ENCODE measurements around the gene UCHL1.
A peak's percentile ranks its signal among the peaks of the same experiment; 100 is the strongest.

The UCHL1 gene

DNA sequence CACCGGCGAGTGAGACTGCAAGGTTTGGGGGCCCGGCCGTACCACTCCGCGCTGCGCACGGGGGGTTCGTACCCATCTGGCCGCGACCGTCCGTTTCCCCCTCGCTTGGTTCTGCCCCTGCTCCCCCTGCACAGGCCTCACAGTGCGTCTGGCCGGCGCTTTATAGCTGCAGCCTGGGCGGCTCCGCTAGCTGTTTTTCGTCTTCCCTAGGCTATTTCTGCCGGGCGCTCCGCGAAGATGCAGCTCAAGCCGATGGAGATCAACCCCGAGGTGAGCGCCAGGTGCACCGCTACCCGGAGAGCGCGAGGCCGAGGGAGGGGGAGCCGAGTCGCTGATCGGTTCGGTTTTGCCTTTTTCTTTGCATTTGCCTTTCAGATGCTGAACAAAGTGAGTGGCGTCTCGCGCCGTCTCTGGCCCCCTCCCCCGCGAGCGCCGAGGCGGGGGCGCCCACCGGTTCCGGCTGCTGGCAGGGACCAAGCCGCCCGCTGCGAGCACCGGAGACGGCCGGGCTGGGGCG is at the start of gene UCHL1:
TSS of gene UCHL1 (plus strand) at position 189 of the 517 bp plus-strand sequence. CDS start at position 238, 49 bp downstream.
- peak; percentile 83 for DNase-seq

DNA sequence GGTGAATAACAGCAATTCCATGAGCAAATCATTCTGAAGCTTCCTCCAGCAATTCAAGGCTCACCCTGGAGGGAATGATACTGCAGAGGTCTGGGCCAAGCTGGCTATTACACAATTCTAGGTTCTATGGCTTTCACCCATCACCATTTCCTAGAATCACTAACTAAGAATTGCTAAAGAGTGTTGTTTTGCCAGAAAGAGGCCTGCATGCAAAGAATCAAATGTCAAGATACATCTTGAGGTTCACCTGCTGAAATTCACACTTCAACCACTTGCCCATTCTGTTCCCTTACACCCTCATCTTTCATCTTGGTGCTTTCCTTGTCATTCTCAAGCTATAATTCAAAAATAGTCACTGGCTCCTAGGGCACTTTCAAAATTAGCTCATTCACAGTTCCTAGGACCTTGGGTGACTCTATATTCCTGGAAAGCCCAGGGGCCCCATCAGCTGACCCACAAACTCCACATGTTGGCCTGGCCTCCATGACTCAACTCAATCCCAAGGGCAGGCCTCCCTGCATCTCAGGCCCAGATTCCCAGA is 49.4 kb upstream of the UCHL1 start:
- DNase-seq = no peak

- DNase-seq = no peak
Observed at GRCh38 chr4:41209187-41209586, 47.5 kb upstream of the UCHL1 start.

DNA sequence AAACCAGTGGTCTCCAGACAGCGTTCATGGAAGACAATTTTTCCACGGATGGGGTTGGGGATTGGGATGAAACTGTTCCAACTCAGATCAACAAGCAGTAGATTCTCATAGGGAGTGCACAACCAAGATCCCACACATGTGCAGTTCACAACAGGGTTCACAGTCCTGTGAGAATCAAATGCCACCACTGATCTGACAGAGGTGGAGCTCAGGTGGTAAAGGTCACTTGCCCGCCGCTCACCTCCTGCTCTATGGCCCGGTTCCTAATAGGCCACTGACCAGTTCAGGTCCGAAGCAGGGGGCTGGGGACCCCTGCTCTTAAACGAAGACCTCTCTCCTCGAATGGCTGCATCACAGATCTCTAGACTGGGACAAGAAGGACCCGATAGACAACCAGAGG is 46.8 kb upstream of the UCHL1 start:
- DNase-seq = no peak

- DNase-seq = no peak
Observed at GRCh38 chr4:41211951-41212615, 44.6 kb upstream of the UCHL1 start.

- peak; percentile 63 for DNase-seq
Observed at GRCh38 chr4:41212616-41213203, 44.0 kb upstream of the UCHL1 start.

DNA sequence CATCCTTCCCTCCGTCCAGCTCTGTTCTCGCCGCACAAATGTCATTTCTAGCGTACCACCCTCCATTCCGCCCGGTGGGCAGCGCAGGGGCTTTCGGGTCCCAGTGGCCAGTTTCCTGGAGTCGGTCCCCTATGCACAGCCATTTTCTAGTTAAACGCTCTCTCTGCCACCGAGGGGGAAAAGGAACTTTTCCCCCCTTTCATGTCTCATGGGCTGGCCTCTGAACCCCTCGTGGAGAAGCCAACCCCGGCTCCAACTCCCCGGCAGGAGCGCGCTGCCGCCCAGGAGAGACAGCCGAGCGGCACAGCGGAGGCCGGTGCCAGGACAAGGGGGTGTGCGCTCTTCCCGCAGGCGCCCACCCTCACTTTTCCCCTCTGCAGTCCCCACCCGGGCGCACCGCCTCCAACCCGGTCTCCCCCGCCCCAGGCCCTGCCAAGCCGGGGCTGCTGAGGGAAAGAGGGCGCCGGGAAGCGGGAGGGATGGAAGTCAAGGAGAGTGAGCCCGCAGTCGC is 43.0 kb upstream of the UCHL1 start:
- DNase-seq = peak; percentile 65

DNA sequence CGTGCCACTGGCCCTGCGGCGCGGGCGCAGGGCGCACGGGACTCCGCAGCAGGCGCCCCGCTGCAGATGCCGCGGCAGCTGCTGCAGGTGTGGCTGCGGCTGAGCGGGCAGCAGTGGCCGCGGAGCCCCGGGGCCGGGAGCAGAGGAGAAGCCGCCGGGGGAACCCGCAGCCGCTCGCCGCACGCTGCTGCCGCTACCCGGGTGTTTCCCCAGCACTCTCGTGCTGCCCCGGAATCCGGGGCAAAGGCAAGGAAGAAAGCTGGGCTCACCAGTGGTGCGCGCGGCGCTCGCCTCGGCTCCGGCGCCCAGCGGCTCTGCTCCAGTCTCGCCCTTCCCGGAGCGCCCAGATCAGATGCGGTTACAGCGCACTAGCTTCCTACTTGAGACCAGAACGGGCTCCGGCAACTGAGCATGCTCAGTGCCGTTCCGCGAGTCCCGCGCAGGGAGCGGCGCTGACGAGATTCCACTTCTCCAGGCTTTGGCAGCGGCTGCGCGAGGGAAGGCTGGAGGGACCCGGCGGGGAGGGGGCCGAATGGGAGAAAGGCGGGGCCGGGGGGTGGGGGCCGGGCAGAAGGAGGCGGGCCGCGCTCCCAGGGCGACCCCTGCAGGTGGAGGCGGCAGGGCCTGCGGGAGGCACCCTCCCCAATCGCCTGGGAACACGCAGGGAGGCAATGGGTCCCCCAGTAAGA is 42.4 kb upstream of the UCHL1 start, which contains the start of gene APBB2:
TSS of gene APBB2 (minus strand) at position 407 of the 689 bp plus-strand sequence. CDS start 181,288 bp downstream, outside the sequence.
- peak; percentile 98 for DNase-seq

GRCh38 chr4:41214825-41215146 is 41.9 kb upstream of the UCHL1 start:
- DNase-seq = no peak

GRCh38 chr4:41215155-41215554 is 41.6 kb upstream of the UCHL1 start:
- DNase-seq = no peak

- no peak for DNase-seq
Observed at GRCh38 chr4:41215969-41216293, 40.8 kb upstream of the UCHL1 start.

DNA sequence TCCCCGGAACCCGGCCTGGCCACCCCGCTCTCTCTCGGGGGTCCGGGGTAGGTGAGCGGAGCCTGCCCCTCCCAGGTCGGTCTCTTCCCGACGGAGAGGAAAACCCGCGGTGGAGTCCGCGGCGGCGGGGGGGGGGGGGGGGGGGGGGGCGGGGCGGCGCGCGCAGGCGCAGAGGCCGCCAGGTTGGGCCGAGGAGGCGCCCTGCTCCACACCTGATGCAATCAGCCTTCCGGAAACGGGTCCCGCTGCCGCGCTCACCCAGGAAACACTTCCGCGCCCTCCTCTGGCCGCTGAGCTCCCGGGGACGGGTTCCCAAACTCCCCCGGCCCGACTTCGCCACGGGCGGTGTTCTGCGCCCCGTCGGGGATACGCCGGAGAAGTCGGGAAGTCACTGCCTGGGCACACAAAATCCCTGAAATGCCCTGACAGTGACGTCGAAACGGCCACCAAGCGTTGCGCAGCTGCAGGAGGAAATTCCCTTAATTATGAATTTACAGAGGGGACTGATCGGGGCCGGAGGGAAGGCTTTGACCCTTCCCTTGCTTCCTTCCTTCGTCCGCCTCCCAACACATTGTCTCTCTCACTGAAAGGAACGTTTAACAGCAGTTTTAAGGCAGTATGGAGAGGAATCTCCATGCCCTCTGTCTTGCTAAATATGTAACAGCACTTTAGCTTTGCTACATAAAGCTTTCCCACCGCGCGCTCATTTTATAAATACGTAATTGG is 40.3 kb upstream of the UCHL1 start:
- DNase-seq = peak; percentile 84

GRCh38 chr4:41217020-41217333 is 39.8 kb upstream of the UCHL1 start:
- no peak for DNase-seq

GRCh38 chr4:41217374-41217773 is 39.4 kb upstream of the UCHL1 start:
- no peak for DNase-seq

DNA sequence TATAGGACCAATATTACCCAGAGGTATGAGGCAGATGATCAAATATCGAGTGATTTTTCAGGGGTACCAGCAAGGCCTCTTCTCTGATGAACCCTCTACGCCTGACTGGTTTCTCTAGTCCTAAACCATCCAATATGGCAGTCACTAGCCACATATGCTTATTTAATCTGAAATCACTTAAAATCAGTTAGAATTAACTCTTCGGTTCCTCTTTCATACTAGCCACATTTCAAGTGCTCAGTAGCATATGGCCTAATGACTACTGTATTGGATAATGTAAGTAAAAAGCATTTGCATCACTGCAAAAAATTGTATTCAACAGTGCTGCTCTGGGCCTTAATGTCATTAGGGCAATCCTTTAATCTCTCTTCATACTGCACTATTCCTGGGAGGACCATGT is 38.0 kb upstream of the UCHL1 start:
- no peak for DNase-seq

DNA sequence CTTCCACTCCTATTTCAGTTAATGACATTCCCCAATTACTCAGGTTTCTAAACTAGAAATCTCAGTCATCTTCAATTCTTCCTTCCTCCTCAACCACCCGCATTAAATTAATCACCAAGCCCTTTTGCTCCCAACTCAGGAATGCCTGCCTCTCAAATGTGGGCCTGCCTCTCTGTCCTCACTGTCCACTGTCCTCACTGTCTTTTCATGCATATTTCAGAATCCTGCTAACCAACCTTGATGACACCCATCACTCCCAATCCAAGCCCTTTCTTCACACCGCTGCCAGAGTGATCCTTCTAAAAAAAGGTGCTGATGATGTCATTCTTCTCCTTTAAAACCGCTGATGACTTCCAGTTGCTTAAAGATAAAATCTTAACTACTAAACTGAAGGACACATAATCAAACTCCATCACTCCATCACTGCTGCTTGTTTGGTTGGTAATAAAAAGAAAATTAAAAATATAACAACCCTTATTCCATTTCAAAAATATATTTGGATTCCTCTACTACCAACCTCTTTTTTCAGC is 37.2 kb upstream of the UCHL1 start:
- DNase-seq = no peak

DNA sequence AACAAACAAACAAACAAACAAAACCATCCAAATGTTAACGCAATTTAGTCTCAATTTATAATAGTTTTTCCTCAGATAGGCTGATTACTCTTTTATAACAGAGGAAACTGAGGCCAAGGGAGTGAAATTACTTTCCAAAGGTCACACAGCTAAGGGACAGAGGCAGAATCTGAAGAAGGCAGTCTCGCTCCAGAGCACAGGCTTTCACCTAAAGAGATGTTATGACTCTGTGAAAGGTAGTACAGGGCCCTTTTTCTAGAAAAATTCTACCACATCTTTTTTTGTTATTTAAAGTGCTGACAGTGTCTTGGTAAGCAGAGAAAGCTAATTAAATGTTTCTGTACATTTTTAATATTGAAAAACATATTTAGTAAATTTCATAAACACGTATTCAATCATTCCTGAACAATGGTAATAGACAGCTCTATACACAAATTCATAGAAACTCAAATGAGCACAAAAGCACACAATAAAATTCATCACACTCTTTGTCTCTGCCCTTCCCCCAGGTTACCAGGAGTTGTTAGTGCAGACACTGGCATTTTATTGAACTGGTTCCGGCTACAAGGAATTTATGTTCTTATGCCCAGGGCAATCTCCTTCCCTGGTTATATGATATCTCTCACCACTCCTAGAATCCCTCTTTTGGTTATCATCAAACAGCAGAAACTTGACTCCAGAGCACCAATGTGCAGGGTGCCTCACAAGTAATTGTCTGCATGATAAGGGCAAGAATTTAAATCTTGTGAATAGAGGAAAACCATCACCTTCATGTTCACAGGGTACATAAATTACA is 34.7 kb upstream of the UCHL1 start:
- DNase-seq = no peak

DNA sequence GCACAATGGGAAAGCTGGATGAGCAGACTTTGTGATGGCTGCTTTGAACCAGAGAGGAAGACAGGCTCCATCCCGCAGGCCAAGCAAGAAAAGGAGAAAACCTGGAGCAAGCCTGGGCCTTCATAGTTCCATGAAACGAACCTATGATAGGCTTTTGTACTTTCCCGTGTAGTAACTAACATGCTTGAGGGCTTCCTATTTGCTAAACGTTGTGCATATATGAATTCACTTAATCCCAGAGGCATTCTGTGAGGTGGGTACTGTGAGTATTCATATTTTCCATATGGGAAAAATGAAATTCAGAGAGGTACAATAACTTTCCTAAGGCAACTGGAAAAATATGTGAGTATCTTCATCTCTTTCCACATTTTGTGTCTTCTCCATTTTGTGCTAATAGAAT is 28.8 kb upstream of the UCHL1 start:
- no peak for DNase-seq

- no peak for DNase-seq
Observed at GRCh38 chr4:41232406-41232805, 24.3 kb upstream of the UCHL1 start.

DNA sequence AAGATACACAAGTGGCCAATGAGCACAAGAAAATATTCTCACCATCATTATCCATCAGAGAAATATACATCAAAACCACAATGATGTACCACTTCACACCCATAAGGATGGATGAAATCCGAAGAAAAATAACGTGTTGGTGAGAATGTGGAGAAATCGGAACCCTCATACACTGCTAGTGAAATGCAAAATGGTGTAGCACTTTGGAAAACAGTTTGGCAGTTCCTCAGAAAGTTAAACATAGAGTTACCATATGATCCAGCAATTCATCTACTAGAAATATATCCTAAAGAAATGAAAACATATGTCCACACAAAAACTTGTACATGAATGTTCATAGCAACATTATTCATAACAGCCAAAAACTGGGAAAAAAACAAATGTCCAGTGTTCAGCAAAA is 23.9 kb upstream of the UCHL1 start:
- no peak for DNase-seq

GRCh38 chr4:41236032-41236431 is 20.7 kb upstream of the UCHL1 start:
- no peak for DNase-seq

DNA sequence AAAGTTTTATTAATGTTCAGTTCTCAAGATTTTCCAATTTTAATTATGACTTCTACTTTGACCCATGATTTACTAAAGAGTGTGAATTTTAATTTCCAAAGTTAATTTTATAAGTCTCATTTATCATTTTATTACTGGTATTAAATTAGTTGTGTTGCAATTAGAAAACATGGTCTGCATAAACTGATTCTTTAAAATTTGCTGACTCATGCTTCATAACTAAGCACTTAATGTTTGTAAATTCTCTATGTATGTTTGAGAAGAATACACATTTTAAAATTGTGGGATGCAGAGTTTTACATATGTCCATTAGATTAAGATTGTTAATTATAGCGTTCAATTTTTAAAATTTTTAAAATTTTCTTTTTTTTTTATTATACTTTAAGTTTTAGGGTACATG is 20.2 kb upstream of the UCHL1 start:
- DNase-seq = no peak

Data from right hindlimb (tissue), 1 donor.